GM23248 (cell line): ENCODE data around the gene IPO11.

Experiments used
- EZH2 ChIP-seq: fragments of 200-600 bp; sonication (generic); IDR thresholded peaks from 2 replicates; pipeline ENCODE4 v1.6.1; 2018; ENCODE audit warnings: antibody characterized with exemption, mild to moderate bottlenecking; ENCODE audit not compliant: insufficient read depth, poor library complexity, severe bottlenecking
- EZH2phosphoT487 ChIP-seq: fragments of 200-600 bp; sonication (generic); IDR thresholded peaks from 2 replicates; pipeline ENCODE4 v1.6.1; 2018; ENCODE audit warnings: antibody characterized with exemption, moderate library complexity, mild to moderate bottlenecking, low read depth; ENCODE audit not compliant: insufficient read depth

DNA sequence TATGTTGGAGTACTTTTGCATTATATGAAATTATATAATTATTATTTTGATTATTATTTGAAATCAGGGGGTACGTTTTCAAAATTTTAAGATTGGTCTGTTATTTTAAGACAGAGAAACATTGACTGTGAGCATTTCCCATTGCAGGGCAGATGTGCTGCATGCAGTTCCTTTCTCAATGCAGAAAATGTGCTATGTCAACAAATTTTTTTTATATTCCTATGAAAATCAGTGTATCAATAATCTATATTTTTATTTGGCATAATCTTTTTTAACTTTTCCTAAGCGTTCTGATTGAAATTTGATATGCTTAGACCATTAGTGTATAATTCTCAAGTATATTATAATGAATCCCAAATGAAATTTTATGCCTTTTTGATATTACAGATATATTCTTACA lies 124.2 kb downstream of the IPO11 start:
- TF ChIP-seq EZH2 = no peak
- no peak for TF ChIP-seq EZH2phosphoT487
